ENCODE measurements around the gene TSPAN13.

TSPAN13 gene

DNA sequence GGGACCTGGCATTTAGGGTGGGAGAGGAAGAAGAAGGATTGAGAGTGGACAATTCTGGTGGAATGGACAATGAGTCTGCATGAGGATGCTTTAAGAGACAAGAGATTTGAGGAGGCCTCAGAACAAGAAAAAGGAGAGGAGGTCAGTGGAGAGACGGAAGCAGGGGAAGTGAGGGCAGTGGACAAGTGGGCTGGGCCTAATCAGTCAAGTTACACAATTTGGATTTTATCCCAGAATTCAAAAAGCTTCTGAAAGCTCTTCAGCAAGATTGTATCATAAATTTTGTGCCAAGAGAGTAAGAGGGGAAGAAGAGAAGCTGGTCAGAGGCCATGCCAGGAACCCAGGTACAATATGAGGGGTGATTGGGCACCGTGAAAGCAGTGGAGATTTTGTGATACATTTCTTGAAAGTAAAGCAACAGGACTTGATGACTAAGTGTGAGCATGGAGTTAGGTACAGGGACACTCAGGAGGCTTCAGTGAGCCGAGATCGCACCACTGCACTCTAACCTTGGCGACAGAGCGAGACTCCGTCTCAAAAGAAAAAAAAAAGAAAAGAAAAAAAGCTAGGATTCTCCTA is 19.3 kb upstream of the TSPAN13 start:
- no peak for ATAC-seq
- TF ChIP-seq, protein P1, sequence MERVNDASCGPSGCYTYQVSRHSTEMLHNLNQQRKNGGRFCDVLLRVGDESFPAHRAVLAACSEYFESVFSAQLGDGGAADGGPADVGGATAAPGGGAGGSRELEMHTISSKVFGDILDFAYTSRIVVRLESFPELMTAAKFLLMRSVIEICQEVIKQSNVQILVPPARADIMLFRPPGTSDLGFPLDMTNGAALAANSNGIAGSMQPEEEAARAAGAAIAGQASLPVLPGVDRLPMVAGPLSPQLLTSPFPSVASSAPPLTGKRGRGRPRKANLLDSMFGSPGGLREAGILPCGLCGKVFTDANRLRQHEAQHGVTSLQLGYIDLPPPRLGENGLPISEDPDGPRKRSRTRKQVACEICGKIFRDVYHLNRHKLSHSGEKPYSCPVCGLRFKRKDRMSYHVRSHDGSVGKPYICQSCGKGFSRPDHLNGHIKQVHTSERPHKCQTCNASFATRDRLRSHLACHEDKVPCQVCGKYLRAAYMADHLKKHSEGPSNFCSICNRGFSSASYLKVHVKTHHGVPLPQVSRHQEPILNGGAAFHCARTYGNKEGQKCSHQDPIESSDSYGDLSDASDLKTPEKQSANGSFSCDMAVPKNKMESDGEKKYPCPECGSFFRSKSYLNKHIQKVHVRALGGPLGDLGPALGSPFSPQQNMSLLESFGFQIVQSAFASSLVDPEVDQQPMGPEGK (CRISPR knock-in tag; IDR thresholded peaks at IDR 0.05; ENCODE audit: borderline replicate concordance): no peak
- no peak for TF ChIP-seq SNAI2 (CRISPR knock-in tag; IDR thresholded peaks at IDR 0.05)
- 0 out of 2 replicates have a peak, but pooled peaks have one; percentile 6 for TF ChIP-seq ISL1 (CRISPR knock-in tag; IDR thresholded peaks at IDR 0.05)
- TF ChIP-seq OSR1 (CRISPR knock-in tag; IDR thresholded peaks at IDR 0.05): no peak

DNA sequence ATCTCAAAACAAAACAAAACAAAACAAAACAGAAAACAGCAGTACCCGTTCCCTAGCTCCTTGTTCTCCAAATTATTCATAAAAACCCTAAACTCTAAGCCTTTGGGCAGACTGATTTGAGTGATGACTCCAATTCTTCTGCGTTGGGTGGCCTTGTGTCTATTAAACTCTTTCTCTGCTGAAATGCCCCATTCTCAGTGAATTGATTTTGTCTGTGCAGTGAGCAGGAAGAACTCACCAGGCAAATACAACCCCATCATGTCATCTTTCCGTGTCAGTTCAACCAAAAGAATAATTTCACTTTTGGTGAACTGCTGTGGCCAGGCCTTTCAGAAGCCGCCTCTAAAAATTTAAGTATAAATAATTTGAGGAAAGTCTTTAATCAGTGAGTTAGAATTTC is 18.5 kb upstream of the TSPAN13 start:
- no peak for ATAC-seq
- TF ChIP-seq ZC3H10 (CRISPR knock-in tag; IDR thresholded peaks at IDR 0.05) (no peak), RARB (CRISPR knock-in tag; IDR thresholded peaks at IDR 0.05) (no peak), SNAI2 (CRISPR knock-in tag; IDR thresholded peaks at IDR 0.05) (no peak), ZFP3 (CRISPR knock-in tag; IDR thresholded peaks at IDR 0.05) (no peak), ISL1 (CRISPR knock-in tag; IDR thresholded peaks at IDR 0.05) (no peak), OSR1 (CRISPR knock-in tag; IDR thresholded peaks at IDR 0.05) (no peak), ZNF565 (CRISPR knock-in tag; conservative IDR thresholded peaks at IDR 0.05; ENCODE audit: low read depth) (no peak), CSDC2 (CRISPR knock-in tag; IDR thresholded peaks at IDR 0.05) (no peak), BACH2 (CRISPR knock-in tag; IDR thresholded peaks at IDR 0.05; ENCODE audit: borderline replicate concordance) (no peak), ESRRG (CRISPR knock-in tag; IDR thresholded peaks at IDR 0.05) (no peak), ARNTL (CRISPR knock-in tag; IDR thresholded peaks at IDR 0.05; ENCODE audit: borderline replicate concordance, low read depth) (no peak), ZNF70 (CRISPR knock-in tag; IDR thresholded peaks at IDR 0.05) (no peak), ZNF8 (CRISPR knock-in tag; IDR thresholded peaks at IDR 0.05) (no peak), TCF4 (CRISPR knock-in tag; IDR thresholded peaks at IDR 0.05; ENCODE audit: borderline replicate concordance) (no peak)
- TF ChIP-seq, protein P1 (CRISPR knock-in tag; IDR thresholded peaks at IDR 0.05; ENCODE audit: borderline replicate concordance): no peak
- TF ChIP-seq, protein P2, sequence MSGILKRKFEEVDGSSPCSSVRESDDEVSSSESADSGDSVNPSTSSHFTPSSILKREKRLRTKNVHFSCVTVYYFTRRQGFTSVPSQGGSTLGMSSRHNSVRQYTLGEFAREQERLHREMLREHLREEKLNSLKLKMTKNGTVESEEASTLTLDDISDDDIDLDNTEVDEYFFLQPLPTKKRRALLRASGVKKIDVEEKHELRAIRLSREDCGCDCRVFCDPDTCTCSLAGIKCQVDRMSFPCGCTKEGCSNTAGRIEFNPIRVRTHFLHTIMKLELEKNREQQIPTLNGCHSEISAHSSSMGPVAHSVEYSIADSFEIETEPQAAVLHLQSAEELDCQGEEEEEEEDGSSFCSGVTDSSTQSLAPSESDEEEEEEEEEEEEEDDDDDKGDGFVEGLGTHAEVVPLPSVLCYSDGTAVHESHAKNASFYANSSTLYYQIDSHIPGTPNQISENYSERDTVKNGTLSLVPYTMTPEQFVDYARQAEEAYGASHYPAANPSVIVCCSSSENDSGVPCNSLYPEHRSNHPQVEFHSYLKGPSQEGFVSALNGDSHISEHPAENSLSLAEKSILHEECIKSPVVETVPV (CRISPR knock-in tag; IDR thresholded peaks at IDR 0.05): no peak
- TF ChIP-seq, protein P3, sequence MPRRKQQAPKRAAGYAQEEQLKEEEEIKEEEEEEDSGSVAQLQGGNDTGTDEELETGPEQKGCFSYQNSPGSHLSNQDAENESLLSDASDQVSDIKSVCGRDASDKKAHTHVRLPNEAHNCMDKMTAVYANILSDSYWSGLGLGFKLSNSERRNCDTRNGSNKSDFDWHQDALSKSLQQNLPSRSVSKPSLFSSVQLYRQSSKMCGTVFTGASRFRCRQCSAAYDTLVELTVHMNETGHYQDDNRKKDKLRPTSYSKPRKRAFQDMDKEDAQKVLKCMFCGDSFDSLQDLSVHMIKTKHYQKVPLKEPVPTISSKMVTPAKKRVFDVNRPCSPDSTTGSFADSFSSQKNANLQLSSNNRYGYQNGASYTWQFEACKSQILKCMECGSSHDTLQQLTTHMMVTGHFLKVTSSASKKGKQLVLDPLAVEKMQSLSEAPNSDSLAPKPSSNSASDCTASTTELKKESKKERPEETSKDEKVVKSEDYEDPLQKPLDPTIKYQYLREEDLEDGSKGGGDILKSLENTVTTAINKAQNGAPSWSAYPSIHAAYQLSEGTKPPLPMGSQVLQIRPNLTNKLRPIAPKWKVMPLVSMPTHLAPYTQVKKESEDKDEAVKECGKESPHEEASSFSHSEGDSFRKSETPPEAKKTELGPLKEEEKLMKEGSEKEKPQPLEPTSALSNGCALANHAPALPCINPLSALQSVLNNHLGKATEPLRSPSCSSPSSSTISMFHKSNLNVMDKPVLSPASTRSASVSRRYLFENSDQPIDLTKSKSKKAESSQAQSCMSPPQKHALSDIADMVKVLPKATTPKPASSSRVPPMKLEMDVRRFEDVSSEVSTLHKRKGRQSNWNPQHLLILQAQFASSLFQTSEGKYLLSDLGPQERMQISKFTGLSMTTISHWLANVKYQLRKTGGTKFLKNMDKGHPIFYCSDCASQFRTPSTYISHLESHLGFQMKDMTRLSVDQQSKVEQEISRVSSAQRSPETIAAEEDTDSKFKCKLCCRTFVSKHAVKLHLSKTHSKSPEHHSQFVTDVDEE (CRISPR knock-in tag; IDR thresholded peaks at IDR 0.05): no peak
- TF ChIP-seq, protein P4, sequence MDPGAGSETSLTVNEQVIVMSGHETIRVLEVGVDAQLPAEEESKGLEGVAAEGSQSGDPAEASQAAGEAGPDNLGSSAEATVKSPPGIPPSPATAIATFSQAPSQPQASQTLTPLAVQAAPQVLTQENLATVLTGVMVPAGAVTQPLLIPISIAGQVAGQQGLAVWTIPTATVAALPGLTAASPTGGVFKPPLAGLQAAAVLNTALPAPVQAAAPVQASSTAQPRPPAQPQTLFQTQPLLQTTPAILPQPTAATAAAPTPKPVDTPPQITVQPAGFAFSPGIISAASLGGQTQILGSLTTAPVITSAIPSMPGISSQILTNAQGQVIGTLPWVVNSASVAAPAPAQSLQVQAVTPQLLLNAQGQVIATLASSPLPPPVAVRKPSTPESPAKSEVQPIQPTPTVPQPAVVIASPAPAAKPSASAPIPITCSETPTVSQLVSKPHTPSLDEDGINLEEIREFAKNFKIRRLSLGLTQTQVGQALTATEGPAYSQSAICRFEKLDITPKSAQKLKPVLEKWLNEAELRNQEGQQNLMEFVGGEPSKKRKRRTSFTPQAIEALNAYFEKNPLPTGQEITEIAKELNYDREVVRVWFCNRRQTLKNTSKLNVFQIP (CRISPR knock-in tag; IDR thresholded peaks at IDR 0.05; ENCODE audit: borderline replicate concordance, low read depth): no peak

DNA sequence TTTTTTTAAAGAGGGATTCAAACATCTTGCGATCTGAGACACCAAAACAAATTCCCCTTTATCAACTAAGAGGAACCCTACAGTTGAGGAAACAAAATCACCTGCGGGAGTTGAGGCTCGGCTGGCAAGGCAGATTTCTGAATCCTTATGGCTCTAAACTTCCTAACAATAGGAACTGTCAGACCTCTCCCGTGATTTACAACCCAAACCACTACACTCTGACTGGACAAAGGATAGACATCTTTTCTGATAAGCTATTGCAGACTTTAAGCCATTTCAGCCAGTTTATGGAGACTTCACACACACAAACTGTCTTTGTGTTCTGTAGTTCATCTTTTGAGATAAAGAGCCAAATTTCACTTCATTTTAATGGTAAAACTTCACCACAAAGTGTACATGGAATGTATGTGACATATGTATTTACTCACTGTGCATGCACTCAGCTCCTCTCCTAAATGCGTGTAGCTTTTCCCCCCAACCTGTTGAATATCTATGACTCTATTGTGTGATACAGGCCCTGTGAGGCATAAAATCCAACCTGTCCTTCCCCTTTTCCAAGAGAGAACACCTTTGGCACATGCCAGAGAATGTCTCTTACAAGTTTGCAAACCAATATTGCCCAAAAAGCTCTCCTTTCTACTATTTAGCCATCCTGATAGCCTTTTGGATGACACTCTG is 15.4 kb upstream of the TSPAN13 start:
- no peak for ATAC-seq

More for the DNA sequence above, 15.4 kb upstream of the TSPAN13 start:
- TF ChIP-seq, protein P1 (CRISPR knock-in tag; IDR thresholded peaks at IDR 0.05; ENCODE audit: borderline replicate concordance): no peak
- TF ChIP-seq ZNF8 (CRISPR knock-in tag; IDR thresholded peaks at IDR 0.05): no peak
- TF ChIP-seq CSDC2 (CRISPR knock-in tag; IDR thresholded peaks at IDR 0.05): no peak
- TF ChIP-seq PPARA (CRISPR knock-in tag; IDR thresholded peaks at IDR 0.05; ENCODE audit: borderline replicate concordance): no peak
- no peak for TF ChIP-seq ZNF70 (CRISPR knock-in tag; IDR thresholded peaks at IDR 0.05)
- TF ChIP-seq, protein P3 (CRISPR knock-in tag; IDR thresholded peaks at IDR 0.05): no peak
